Thyroid gland (tissue), 4 donors: ENCODE results near the gene MRPS33.

Experiments
- CTCF ChIP-seq, 6 experiments: fragments of 200-600 bp in 3 of 6; fragments of 450-650 bp in 3 of 6; sonication (generic) in 3 of 6; IDR thresholded peaks; one replicate each; pipeline ENCODE4 v1.5.1; 2016 to 2019; ENCODE audit warnings: antibody characterized with exemption in 6 of 6, mild to moderate bottlenecking in 2 of 6, inconsistent platforms in 1 of 6, moderate library complexity in 1 of 6
- POLR2A ChIP-seq, 2 donors: fragments of 450-650 bp; IDR thresholded peaks; one replicate each; pipeline ENCODE4 v1.6.1; 2017; ENCODE audit warnings: antibody characterized with exemption in 2 of 2, mild to moderate bottlenecking in 2 of 2, moderate library complexity in 1 of 2

- TF ChIP-seq CTCF (IDR thresholded peaks at IDR 0.05) (peak in 3 of 6 experiments; percentile 23 to 62 (median 40)), POLR2A (IDR thresholded peaks at IDR 0.05) (peak in 1 of 2 donors; percentile 70)
These were observed at the start of gene MRPS33 for GRCh38 chr7:141014524-141015395.
